HG02642 (cell line): Measurements from ENCODE around the gene PRUNE1.

Experiments used
- ATAC-seq: cut with Tn5 transposase; IDR thresholded peaks from one replicate; pipeline ENCODE4 v1.9.1; 2021; ENCODE audit warnings: mild to moderate bottlenecking; ENCODE audit not compliant: unreplicated experiment, poor library complexity

The PRUNE1 gene

GRCh38 chr1:151070474-151071276 lies 62.4 kb downstream of the PRUNE1 start, which contains the start of gene GABPB2:
TSS of gene GABPB2 (plus strand) at chr1:151070761. CDS start at chr1:151088190, 17,429 bp downstream.
- ATAC-seq = peak; percentile 79

- no peak for ATAC-seq
Observed at GRCh38 chr1:151072224-151072623, 64.0 kb downstream of the PRUNE1 start.
